CMK (cell line): ENCODE measurements around the gene CDC42BPB.
A peak's percentile ranks its signal among the peaks of the same experiment; 100 is the strongest.

ENCODE experiments used
- DNase-seq: peaks from one replicate; pipeline ENCODE4 v3.0.0-alpha.2; 2010; ENCODE audit warnings: low read depth

Gene CDC42BPB, protein sequence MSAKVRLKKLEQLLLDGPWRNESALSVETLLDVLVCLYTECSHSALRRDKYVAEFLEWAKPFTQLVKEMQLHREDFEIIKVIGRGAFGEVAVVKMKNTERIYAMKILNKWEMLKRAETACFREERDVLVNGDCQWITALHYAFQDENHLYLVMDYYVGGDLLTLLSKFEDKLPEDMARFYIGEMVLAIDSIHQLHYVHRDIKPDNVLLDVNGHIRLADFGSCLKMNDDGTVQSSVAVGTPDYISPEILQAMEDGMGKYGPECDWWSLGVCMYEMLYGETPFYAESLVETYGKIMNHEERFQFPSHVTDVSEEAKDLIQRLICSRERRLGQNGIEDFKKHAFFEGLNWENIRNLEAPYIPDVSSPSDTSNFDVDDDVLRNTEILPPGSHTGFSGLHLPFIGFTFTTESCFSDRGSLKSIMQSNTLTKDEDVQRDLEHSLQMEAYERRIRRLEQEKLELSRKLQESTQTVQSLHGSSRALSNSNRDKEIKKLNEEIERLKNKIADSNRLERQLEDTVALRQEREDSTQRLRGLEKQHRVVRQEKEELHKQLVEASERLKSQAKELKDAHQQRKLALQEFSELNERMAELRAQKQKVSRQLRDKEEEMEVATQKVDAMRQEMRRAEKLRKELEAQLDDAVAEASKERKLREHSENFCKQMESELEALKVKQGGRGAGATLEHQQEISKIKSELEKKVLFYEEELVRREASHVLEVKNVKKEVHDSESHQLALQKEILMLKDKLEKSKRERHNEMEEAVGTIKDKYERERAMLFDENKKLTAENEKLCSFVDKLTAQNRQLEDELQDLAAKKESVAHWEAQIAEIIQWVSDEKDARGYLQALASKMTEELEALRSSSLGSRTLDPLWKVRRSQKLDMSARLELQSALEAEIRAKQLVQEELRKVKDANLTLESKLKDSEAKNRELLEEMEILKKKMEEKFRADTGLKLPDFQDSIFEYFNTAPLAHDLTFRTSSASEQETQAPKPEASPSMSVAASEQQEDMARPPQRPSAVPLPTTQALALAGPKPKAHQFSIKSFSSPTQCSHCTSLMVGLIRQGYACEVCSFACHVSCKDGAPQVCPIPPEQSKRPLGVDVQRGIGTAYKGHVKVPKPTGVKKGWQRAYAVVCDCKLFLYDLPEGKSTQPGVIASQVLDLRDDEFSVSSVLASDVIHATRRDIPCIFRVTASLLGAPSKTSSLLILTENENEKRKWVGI (N-terminal part only)

DNA sequence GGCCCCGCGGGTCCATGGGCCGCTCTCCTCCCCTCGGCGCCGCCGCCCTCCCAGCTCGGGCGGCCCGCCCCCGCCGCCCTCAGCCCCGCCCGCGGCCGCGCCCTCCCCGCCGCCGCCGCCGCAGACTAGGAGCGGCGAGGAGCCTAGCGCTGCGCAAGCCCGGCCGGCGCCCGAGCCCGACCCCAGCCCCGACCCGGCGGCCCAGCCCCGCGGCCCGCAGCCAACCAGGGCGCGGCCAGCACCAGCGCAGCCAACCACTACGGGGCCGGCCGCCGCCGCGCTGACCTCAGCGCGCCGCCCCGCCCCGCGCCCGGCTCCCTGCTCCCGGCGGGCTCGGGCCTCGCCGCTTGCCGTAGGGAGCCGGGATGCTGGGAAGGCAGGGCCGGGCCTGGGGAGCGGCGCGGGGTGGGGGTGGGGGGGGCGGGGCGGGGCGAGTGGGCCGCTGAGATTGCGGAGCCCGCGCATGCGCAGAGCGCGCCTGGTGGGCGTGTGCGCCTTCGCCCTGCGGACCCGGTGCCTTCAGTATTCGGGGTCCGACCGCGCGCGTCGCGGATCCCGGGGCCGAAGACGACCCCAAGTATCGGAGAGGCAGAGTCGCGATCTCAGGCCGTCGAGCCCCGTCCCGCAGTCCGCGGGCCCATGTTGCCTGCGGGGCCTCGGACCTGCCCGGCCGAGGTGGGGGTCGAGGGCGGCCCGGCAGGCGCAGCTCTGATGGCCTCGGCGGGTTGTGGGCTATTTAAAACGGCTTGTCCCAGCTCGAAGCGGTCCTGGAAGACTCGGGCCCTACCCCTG is at the start of gene CDC42BPB:
TSS of gene CDC42BPB (minus strand) at position 178 of the 792 bp plus-strand sequence. CDS start 376 bp downstream, outside the sequence.
- peak; percentile 45 for DNase-seq

DNA sequence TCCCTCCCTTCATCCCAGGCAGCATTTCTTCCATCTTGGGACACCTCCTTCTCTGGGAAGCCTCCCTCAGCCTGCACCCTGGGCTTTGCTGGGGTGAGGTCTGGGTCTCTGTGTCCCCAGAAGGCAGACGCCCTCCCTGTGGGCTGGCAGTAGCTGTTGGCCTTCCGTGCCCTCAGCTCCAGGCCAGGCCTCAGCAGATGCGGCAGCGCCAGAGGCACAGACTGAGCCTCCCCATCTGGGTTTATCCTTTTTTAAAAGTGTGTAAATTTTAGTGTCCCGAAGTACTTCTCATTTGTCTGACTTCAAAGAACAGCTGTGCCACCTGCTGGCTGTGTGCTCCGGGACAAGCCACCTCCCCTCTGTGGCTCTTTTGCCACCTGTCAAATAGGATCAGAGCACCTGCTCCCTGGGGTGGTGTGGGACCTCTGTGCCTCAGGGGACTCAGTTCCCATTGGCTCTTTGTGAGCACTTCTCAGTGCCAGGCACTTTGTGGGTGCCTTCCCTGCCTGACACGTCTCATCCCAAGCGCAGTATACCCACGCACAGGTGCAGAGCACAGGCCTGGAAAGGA is 48.3 kb upstream of the CDC42BPB start:
- no peak for DNase-seq

DNA sequence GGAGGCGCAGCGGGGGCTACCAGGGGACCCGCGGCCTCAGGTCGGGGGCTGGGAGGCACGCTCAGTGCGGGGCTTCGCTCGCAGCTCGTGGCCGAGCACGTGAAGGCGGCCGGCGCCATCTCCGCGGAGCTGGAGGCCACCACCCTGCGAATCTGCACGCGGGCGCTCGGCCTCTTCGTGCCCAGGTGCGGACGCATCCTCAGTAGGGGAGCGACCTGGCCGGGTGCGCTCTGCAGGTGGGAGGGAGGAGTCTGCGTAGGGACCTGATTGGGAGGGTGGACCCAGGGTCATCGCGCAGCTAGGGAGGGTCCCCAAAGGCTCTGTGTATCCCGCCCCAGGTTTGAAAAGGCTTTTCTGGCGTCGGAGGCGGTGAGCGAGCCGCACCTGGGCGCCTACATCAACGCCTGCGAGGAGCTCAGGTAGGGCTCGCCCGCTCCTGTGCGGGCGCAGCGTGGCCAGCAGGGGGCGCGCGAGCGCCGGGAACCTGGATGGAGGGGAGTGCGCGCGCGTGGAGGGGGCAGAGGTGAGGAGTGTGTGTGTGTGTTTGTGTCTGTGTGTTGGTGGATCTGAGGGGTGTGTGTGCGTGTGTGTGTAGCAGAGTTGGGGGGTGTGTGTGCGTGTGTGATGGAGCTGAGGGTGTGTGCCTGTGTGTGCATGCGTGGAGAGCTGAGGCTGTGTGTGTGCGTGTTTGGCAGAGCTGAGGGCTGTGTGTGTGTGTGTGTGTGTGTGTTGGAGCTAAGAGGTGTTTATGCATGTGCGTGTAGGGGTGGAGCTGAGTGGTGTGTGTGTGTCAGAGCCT is 47.5 kb upstream of the CDC42BPB start:
- no peak for DNase-seq

DNA sequence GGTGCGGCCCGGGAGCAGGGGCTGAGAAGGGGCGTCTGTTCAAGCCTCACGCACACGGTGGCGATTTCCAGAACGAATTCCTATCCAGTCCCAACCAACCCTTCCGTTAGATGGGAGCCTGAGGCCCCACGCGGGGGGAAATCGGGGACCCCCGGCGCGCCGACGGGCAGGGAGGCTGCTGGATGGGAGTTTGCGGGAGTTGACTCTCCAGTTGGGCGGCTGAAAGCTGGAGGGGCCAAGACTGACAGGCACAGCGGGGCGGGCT is 47.0 kb upstream of the CDC42BPB start:
- DNase-seq = no peak

DNA sequence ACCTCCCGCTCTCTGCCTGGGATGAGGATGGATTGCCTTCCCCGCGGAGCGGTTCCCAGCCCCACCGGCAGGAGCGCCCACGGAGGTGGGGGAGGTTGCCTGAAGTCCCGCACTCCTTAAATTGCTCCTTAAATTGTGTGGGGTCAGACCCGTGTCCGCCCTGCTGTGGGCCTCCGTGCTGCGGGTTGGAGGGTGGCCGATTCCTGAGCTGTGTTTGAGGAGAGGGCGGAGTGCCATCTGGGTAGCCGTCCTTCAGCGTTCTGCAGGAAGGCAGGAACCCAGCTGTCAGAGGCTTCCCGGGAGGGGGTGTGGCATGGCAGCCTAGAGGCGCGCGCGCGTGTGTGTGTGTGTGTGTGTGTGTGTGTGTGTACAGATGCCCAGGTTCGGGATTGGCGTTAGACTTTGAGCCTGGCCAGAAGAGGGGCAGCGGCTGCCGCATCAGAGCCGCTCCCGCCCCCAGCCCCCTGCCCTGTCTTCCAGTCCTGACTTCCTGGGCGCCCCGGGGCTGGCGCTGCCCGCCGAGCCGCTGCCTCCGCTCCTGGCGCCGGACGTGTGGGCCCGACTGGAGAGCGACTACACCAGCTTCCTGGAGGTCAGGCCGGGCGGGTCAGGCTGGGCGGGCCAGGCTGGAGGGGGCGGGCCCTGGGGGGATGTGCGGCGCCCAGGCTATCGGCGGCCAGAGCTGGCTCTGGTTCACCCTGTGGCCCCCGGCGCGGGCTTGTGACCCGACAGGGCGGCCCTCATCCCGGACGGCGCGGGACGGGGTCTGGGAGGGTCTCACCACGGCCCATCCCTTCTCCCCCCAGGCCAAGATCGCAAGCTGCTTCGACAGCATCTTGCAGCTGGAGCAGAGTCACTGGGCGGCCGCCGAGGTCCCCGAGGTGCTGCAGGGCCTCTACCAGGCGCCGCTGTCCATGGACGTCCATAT is 46.4 kb upstream of the CDC42BPB start:
- no peak for DNase-seq

DNA sequence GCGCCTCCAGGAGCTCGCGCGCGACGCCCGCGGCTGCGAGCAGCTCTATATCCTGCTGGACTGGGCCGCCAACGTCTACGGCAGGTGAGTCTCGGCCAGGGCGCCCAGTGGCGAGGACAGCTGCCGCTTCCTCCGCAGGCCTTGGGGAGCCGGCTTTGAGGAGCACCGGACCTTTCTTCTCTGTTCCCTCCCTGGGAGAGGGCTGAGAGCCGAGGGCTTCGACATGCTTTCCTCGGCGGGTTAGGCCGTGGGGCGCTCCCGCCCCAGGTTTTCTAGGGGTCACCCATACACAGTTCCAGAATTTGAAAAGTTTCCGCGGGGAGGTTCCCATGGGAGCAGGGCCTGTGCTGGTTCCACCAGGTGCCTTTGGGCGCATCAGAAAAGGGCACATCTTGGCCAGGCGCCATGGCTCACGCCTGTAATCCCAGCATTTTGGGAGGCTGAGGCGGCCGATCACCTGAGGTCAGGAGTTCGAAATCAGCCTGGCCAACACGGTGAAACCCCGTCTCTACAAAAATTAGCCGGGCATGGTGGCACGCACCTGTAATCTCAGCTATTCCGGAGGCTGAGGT is 45.4 kb upstream of the CDC42BPB start:
- no peak for DNase-seq

DNA sequence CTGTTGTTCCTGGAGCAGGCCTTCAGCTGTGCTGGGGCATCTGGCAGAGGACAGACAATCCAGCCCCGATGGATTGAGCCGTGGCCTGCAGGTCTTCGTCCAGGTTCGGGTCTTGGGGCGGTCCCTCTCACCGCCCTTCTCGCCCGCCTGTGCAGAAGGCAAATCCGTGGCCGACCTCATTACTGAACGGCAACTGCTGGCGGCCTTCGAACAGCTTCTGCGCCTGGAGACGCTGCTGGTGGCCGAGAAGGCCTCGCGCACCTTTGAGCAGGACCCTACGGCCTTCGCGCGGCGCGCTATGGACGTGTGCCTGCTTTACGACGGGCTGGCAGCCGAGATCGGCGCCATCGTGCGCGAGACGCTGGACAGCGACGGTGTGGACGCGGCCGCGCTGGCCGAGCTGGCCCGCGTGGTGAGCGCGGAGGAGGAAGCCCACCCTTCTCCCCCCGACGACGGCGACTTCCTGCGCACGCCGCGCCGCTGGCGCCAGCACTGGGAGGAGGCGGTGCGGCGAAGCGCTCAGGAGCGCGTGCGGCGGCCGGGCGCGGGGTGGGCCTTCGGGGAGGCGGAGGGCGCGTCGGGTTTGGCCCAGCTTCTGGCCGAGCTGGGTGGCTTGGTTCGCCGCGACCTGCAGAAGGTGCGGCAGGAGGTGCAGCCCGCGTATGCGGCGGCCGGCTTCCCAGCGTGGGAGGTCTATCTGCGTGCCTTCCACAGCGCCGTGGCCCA is 44.8 kb upstream of the CDC42BPB start:
- no peak for DNase-seq

DNA sequence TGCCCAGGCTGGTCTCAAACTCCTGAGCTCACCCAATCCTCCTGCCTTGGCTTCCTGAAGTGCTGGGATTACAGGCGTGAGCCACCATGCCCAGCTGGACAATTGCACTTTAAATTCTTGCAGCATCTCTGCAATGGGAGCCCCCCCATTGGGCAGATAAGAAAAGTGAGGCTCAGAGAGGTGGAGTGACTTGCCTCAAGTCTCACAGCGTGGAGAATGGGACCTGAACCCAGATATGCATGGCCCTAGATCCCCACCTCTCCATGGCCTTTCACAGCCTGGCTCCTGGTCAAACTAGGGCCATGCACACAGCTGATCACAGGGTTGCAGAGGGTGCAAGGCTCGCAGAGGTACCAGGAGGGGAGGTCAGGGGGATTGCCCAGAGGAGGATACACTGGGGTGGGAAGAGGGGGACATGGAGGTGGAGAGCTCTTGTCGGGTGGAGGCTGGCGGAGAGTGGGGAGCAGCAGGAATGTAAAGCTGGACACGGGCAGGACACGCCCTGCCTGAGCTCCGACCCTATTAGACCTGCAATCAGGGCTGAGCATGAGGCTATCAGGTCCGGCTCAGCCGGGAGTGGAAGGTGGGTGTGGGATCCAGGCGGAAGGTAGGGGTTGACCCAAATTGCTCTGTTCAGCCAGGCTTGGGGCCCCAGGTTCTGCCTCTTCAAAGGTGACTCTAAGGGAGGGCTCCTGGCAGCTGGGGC is 44.1 kb upstream of the CDC42BPB start:
- DNase-seq = no peak

DNA sequence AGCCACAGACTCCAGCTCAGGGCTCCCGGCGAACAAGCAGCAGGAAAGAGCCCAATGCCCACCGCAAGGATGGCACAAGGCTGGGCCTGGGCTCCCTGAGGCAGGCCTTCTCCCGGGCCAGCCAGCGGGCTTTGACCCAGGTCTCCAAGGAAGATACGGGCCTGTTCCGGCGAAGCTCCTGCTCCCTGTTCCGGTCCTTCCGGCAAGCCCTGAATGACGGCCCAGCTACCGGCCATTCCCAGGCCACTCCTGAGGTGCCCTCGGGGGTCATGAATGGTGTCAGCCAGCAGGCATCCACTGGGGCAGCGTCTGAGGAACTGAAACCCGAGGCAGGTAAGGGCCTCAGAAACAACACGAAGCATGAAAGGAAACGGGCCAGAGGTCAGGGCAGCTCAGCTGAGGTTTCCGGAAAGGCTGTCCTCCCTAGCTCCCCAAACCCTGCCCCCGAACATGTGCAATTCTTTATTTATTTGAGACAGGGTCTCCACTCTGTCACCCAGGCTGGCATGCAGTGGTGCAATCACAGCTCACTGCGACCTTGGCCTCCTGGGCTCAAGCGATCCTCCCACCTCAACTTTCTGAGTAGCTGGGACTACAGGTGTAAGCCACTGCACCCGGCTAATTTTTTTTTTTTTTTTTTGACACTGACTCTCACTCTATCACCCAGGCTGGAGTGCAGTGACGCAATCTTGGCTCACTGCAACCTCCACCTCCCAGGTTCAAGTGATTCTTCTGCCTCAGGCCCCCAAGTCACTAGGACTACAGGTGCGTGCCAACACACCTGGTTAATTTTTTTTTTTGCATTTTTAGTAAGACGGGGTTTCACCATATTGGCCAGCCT is 43.2 kb upstream of the CDC42BPB start:
- DNase-seq = no peak

DNA sequence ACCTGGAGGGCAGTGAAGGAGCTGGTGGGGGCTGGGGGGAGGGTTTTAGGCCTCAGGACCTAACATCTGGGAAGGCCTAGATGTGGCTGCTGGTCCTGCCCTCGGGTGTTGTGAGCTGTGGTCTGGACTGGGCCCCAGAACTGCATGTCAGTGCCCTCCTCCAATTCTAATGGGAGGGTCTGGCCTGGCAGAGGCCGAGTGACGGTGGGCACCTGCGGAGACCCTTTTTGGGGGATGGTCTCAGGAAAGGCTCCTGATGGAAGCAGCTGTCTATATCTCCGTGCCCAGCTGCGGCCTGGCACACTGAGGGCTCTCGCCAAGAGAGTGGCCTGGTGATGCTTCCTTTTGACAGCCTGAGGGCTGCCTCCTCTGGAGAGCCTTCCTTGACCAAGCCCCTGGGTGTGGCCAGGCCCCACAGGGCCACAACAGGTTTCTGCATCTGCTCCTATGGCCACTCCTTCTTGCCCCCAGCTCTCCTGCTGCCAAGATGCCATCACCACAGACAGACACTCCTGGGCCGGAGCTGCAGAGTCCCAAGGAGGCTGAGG is 42.5 kb upstream of the CDC42BPB start:
- DNase-seq = no peak

DNA sequence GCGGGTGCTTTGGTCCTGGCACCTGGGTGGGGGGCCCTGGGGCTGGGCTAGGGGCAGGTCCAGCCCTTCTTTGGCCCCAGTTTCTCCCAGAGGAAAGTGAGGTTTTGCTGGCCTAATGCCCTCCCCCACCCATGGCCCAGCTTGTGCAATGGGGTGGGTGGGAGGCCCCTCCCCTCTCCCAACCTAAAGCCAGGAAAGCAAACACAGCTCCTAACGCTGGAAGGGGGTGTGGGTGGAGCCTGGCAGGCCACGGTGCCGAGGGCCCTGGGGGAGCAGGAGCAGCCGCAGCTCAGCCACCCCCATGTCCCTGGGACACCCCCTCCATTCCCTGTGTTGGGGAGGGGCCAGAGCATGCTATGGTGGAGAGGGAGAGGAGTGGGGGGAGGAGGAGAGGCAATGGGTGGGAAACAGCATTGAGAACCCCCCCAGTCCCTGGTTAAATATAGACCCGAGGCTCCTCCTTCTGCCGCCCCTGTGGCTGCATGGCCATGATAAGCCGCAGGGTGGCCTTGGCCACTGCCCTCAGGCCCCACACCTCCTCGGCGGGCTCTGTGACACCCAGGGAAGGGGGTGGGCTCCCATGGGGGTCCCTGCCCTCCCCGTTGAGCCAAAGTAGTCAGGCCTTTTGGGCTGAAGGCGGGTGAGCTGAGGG is 41.9 kb upstream of the CDC42BPB start:
- no peak for DNase-seq

DNA sequence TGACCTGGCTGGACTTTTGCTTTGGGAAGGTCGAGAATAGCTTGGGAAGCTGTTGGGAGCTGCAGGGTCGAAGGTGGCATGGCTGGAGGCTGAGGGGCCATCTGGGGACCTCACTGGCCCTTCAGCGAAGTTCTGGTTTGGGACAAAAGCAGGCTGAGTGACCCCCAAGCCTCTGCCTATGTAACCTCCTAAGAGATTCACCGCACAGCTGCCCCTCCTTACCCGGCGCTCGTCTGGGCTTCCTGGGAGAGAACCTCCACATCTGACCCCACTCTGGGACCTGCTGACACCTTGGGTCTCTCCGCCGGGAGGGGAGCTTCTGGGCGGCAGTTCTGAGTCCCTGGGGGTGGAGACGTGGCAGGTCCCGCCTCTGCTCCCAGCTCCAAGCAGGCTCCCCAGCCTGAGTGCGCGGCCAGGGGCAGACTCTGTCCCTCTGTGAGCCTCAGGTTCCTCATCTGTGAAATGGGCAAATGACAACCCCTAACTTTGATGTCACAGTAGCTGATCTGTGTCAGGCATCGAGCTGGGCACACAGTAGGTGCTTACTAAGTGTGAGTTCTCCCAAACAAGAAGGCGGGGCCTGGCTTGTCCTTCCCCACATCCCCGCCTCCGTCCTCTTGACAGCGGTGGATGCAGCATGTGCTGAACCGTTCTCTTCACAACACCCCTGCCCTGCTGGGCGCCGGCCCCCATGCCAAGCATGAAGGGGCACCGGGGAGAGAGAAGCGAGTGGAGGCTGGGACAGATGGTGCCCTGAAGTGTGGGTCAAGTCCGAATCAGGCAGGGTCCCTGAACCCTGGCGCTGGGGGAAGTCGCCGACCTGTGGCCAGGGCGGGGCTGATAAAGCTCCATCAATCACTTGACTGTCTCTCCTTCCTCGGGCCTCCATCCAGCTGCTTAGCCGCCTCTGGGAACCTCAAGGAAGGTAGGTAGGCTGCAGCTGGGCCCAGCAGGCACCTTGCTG is 40.9 kb upstream of the CDC42BPB start:
- DNase-seq = no peak

DNA sequence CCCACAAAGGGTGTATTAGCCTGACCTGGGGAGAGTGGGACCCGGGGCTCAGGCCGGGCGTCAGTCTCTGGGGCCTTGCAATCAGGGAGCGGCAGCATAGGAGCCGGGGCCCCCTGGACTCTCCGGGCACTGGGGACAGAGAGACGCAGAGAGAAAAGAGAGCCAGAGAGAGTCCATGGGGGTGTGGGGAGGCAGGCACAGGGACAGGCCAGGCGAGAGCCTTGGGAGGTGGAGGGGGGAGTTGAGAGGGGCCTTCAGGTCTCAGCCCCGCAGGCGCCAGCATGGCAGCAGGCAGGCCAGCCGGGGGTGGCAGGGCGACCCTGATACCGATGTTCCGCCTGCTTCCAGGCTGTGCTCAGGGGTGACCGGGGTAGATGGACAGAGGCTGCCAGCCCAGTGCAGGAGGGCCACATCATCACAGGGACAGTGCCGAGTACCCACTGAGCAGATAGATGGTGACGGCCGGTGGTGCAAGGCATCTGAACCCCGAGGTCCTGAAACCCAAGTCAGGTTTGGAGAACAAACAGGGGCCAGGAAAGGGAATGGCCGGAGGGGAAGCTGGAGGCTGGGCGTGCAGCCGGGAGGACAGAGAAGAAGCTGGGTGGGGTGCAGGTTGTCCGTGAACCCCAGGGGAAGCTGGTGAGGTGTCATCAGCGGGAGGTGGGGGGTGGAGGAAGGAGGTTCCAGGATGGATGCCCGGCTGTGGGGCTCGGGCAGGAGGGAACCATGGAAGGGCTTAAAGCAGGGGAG is 40.1 kb upstream of the CDC42BPB start:
- DNase-seq = no peak

DNA sequence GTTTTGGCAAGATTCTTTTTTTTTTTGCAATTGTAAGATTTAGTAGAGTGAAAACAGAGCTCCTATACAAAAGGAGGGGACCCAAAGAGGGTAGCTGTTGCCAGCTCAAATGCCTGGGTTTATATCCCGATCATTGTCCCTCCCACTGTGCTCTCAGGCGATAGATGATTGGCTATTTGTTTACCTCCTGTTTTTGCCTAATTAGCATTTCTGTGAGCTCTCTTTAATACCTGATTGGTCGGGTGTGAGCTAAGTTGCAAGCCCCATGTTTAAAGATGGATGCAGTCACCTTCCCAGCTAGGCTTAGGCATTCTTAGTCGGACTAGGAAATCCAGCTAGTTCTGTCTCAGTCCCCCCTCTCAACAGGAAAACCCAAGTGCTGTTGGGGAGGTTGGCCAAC is 39.0 kb upstream of the CDC42BPB start:
- DNase-seq = no peak
